GM18909 (cell line): ENCODE data around the gene FGFR2.

Experiments
- ATAC-seq: cut with Tn5 transposase; IDR thresholded peaks from one replicate; pipeline ENCODE4 v1.9.1; 2021; ENCODE audit warnings: mild to moderate bottlenecking; ENCODE audit not compliant: unreplicated experiment, poor library complexity

The FGFR2 gene

DNA sequence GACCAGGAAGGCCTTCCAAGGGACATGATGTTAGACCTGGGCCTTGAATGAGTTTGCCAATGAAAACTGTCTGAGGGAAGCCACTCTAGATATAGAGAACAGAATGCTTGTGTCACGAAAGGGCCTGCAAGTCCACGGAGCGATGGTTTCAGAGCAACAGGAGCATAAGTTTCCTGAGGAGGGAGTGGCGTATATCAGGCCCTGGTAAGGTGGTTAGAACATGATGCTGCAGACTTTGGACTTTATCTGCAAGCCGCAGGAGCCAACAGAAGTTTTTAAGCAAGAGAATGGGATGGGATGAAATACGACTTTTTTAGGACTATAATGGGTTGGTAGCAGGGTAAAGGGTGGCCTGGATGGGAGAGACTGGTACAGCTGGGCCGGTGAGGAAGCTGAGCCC lies 136.0 kb downstream of the FGFR2 start:
- no peak for ATAC-seq

DNA sequence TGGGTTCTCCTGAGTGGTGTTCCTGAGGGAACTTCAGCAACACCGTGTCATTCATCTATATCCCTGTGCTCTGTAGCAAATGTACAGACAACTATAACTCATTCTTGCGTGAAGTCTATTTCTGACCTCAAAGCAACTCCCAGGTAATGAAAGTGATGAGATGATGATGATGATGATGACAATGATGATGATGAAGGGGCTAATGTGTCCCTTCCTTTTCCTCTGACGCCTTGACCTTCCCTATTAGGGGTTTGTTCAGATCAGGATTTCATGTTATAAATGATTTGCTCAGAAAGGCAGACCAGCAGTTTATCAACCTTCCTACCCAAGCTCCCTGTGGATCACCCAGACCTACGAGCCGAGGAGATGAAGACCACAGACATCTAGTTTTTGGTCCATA lies 136.9 kb downstream of the FGFR2 start:
- ATAC-seq, result no peak

DNA sequence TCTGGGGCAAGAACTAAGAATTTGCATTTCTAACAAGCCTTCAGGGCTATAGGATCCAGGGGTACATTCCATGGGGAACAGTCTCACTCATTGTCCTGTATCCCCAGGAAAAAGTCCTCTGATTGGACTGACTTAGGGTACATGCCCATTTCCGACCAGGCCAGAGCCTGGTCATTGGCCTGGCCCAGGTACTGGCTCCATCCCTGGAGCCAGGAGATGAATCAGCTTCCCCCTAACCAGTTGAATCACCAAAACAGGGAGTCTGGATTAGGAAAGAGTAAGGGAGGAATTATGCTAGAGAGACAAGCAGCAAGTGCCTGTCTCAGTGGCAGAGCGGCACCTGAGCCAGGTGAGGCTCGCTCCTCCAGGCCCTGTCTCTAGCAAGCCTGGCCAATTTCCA lies 137.5 kb downstream of the FGFR2 start:
- ATAC-seq, result no peak

- ATAC-seq, result no peak
These were observed 138.4 kb downstream of the FGFR2 start for GRCh38 chr10:121459622-121460453.

- no peak for ATAC-seq
These were observed 139.0 kb downstream of the FGFR2 start for GRCh38 chr10:121459279-121459621.

DNA sequence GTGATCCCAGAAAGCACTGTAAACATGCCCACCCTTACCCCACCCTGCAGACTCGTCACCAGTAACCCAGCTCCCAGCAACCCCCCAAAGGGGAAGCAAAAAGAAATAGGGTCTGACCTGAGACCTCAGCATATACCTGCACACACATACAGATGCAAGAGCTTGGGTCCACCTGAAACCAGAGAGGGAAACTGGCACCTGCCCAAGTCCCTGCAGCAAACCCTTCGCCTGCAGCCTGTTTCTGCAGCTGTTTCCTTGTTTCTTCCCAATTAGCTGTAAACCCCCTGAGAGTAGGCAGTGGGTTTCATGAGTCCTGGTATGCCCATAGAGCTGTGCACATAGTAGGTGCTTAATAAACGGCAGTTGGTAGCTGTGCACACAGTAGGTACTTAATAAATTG lies 140.5 kb downstream of the FGFR2 start:
- no peak for ATAC-seq

- no peak for ATAC-seq
These were observed 142.9 kb downstream of the FGFR2 start for GRCh38 chr10:121455377-121455776.

- no peak for ATAC-seq
These were observed 143.5 kb downstream of the FGFR2 start for GRCh38 chr10:121454781-121455180.

- no peak for ATAC-seq
These were observed 145.1 kb downstream of the FGFR2 start for GRCh38 chr10:121453160-121453559.

DNA sequence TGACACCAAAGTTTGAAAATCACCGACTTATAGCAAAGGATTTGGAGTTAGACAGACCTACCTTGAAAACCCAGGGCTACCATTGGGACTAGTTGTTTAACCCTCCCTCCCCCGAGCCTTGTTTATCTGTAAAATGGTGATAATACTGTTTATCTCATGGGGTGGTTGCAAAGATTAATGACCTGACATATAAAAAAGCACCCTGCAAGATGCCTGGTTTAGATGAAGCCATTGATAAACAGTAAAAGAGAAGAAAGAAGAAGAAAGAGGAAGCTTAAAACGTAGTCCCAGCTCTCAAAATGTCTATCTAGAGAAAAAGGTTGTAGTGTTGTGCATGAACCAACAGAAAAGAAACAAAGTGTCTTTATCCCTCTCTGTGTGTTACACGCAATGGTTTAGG lies 145.7 kb downstream of the FGFR2 start:
- no peak for ATAC-seq

GRCh38 chr10:121450247-121450646 lies 148.0 kb downstream of the FGFR2 start:
- ATAC-seq, result no peak

GRCh38 chr10:121449482-121449924 lies 148.7 kb downstream of the FGFR2 start:
- ATAC-seq, result peak; percentile 36

DNA sequence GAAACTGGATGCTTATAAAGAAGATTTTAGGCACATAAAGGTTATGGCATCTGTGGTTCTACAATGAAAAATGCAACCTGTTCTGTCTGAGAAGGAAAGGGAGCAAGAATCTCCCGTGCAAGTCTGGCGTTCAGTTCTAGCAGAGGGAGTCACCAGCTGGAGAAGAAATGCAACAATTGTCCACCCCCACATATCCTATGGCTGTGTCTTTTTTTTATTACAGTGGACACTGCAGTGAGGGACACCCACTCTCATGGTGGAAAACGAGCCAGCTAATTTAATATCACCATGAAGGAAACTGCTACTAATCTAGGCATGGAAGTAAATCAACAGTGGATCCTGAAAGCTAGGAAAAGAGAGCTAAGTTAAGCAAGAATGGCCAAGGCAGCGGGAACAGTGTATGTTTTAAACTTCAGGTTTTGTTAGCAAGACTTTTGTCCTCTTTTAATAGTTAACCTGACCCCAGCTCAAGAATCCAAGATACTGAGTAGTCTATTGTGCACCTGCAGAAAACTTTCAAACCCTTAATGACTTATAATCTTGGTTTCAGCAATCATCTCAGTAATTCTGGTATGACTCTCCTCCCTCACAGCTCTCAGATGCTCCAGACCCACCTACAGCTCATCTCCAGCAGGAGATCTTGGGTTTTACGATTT lies 149.3 kb downstream of the FGFR2 start:
- peak; percentile 97 for ATAC-seq

DNA sequence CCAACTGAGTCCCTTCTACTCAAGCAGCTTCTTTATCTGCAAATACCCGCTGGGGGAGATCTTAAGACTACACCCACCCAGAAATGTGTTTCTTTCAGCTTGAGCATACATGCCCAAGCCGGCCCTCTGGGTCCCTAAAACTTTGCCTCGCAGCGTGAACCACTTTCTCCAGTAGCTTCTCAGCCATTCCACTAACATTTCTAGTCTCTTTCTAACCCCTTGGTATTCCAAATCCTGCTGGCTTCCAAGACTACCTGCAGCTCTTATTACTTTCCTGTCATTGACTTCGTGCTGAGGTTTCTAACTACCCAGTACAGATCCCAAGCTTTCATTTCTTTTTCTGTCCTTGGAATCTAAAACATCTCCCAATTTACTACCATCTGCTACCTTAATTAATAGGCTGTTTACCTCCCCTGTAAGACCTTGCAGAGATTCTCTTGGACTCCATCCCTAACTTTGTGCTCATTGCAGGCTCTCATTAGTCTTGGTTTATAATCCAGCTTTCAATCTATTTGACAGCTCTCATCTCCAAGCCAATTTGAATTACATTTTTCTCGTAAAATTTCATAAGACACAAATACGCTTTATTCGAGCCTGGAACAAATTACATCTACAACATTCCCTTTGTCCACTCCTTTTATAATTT lies 153.6 kb downstream of the FGFR2 start:
- ATAC-seq, result no peak

DNA sequence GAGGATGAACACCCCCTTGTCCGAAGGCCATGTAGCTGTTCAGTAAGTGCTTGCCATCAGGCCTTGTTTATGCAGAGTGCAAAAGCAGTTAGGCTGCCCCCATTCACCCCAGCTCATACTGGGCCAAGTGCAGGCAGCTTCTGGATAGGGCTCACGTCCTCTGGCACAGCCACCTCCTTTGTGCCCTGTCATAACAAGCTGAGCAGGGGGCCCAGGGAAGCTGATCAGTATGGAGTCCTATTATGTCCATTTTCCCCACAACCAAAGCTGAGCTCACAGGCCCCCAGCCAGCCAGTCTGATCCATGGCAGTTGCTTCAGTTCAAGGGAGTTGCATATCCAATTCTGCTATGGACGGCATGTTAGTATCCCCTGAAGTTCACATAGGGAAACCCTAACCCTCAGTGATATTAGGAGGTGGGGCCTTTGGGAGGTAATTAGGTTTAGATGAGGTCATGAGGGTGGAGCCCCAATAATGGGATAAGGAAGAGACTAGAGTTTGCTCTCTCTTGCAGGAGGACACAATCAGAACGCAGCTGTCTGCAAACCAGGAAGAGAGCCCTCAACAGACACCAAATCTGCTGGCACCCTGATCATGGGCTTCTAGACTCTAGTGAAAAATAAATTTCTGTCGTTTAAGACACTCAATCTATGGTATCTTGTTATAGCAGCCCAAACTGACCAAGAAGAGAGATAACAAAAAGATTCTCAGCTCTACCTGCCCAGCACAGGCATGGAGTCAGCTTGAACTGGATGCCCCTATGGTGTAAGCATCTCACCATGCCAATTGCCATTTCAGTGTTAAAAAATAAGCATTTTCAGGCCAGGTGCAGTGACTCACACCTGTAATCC lies 155.9 kb downstream of the FGFR2 start:
- ATAC-seq, result no peak

GRCh38 chr10:121440461-121440860 lies 157.8 kb downstream of the FGFR2 start:
- ATAC-seq, result no peak

GRCh38 chr10:121438333-121438732 lies 159.9 kb downstream of the FGFR2 start:
- ATAC-seq, result no peak

DNA sequence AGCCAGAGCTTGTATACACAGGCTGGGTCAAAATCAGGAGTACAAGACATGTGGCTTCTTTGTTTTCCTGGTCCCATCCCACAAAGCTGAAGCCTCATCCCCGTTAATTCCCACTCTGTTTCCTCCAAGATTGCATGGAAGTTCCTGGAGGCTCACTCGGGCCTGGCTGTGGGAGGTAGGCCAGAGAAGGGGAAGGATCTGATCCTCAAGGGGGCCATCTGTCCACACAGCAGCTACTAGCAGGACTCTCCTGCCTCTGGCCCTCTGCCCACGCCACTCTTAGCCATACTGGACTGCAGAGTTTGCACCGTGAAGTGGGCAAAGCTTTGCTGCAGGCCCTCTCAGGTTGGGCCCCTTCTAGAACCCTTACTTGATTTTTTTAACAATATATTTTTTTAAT lies 160.6 kb downstream of the FGFR2 start:
- ATAC-seq, result no peak

DNA sequence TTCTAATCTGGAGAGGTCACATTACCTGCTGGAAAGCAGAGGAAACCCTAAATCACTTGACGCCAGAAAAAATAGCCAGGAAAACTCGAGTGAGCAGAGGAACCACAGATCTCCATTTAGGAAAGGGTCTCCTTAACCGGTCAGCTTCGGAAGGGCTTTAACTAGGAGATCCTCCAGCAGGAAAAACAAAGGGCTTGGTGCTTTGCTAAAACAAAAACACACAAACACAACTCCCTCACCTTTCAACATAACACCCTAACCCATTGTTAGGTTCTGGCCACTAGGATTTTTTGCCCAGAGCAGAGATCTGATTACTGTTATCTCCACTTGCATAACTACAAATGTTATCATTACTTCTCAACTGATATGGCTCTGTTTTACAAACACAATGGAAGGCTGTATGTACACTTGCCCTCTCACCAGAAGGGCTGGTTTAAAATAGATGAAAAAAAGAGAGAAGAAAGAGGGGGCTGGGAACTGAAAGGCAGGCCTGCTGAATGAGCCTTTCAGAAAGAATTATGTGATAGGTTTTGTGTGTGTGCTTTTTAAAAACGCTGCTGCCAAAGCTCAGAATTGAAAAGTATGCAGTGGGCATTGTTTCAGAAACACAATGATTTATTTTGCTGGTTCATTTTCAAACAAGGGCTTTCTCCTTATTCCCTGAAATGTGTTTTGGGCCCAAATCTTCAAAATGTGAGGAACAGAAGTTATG lies 161.5 kb downstream of the FGFR2 start:
- ATAC-seq, result no peak

DNA sequence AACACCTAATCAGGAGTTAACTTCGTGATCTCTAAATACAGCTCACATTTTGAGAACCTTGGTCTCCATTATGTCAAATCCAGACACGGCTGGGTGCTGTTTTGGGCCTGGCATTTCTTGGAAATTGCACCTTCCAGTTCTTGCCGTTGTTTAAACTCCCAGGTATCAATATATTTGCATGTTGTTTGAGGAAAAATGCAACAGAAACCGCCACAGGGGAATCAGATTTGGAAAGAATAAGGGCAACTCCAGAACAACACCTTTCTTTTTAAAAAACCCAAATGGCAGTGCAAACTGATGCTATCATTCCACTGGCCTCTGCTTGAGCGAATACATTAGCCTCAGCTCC lies 162.0 kb downstream of the FGFR2 start:
- no peak for ATAC-seq
